Ascending aorta (tissue), 2 donors: ENCODE results near the gene EML6. TPM values are rescaled to one million over a fixed set of nuclear protein-coding genes. Genes with fewer than 3 reads are reported as not detected.

Experiments used
- DNase-seq, 2 donors: peaks; one replicate each; pipeline ENCODE4 v3.0.0-alpha.2; 2019; ENCODE audit warnings: low spot score in 2 of 2
- H3K27ac ChIP-seq, 2 donors: fragments of 200-600 bp; sonication (generic); one replicate each; pipeline ENCODE4 v1.5.1; 2016 to 2017; ENCODE audit warnings: mild to moderate bottlenecking in 1 of 2
- H3K27me3 ChIP-seq: fragments of 200-600 bp; sonication (generic); one replicate; pipeline ENCODE4 v1.5.1; 2017
- H3K36me3 ChIP-seq, 2 donors: fragments of 200-600 bp; sonication (generic); one replicate each; pipeline ENCODE4 v1.5.1; 2016
- H3K4me1 ChIP-seq, 2 donors: fragments of 200-600 bp; sonication (generic); one replicate each; pipeline ENCODE4 v1.5.1; 2016 to 2017; ENCODE audit warnings: mild to moderate bottlenecking in 1 of 2
- H3K4me3 ChIP-seq, 2 donors: fragments of 200-600 bp; sonication (generic); one replicate each; pipeline ENCODE4 v1.5.1; 2016 to 2017; ENCODE audit warnings: mild to moderate bottlenecking in 1 of 2
- H3K9me3 ChIP-seq, 2 donors: fragments of 200-600 bp; sonication (generic); one replicate each; pipeline ENCODE4 v1.5.1; 2016
- CTCF ChIP-seq, 3 experiments: fragments of 200-600 bp in 2 of 3; fragments of 450-650 bp in 1 of 3; sonication (generic) in 2 of 3; IDR thresholded peaks; one replicate each; pipeline ENCODE4 v1.5.1; 2016 to 2019; ENCODE audit warnings: antibody characterized with exemption in 3 of 3, mild to moderate bottlenecking in 1 of 3, moderate library complexity in 1 of 3
- intact Hi-C: fragments of 100-400 bp; cut with DNase I; formaldehyde crosslinking; loops from one replicate; pipeline ENCODE4 v1.15.1; 2023
- total RNA-seq: library from RNA; depleted of rRNA; stranded (reverse); fragments of >200 nt; gene quantifications from one replicate; pipeline ENCODE4 v1.1.0, GENCODE V29; 2016

The EML6 gene
- total RNA-seq, 1 donor from 2014 or later: not detected

- no peaks in the 10 kb centered on the region for H3K4me1 ChIP-seq
- intact Hi-C loops: no loop called here
- no peaks in the 10 kb centered on the region for H3K9me3 ChIP-seq
- no peaks in the 10 kb centered on the region for H3K36me3 ChIP-seq
- no peak for TF ChIP-seq CTCF (IDR thresholded peaks at IDR 0.05)
- no peak overlapping the region for H3K4me3 ChIP-seq
- H3K27ac ChIP-seq: no peak overlapping the region
- no peaks in the 10 kb centered on the region for H3K27me3 ChIP-seq
- no peak for DNase-seq
Measured at GRCh38 chr2:54850171-54851122, 127.0 kb downstream of the EML6 start.

- no peaks in the 10 kb centered on the region for H3K9me3 ChIP-seq
- TF ChIP-seq CTCF (IDR thresholded peaks at IDR 0.05): no peak
- intact Hi-C loops: no loop called here
Measured at GRCh38 chr2:54853616-54854310, 130.3 kb downstream of the EML6 start.

GRCh38 chr2:54855434-54855833, 132.0 kb downstream of the EML6 start:
- Histone ChIP-seq H3K27me3 (no peaks in the 10 kb centered on the region), H3K4me1 (no peaks in the 10 kb centered on the region), H3K36me3 (no peaks in the 10 kb centered on the region), H3K9me3 (no peaks in the 10 kb centered on the region), H3K27ac (no peak overlapping the region), H3K4me3 (no peak overlapping the region)
- intact Hi-C loops: no loop called here
- TF ChIP-seq CTCF (IDR thresholded peaks at IDR 0.05): no peak
- no peak for DNase-seq

More at GRCh38 chr2:54853616-54854310, 130.3 kb downstream of the EML6 start:
- DNase-seq: no peak
- Histone ChIP-seq H3K4me1 (no peaks in the 10 kb centered on the region), H3K36me3 (no peaks in the 10 kb centered on the region), H3K4me3 (no peak overlapping the region), H3K27me3 (no peaks in the 10 kb centered on the region), H3K27ac (no peak overlapping the region)

- no peak overlapping the region for H3K4me3 ChIP-seq
- intact Hi-C loops: no loop called here
- TF ChIP-seq CTCF (IDR thresholded peaks at IDR 0.05): no peak
- H3K4me1 ChIP-seq: no peaks in the 10 kb centered on the region
- no peaks in the 10 kb centered on the region for H3K36me3 ChIP-seq
- no peak for DNase-seq
- H3K27ac ChIP-seq: no peak overlapping the region
- no peaks in the 10 kb centered on the region for H3K9me3 ChIP-seq
- H3K27me3 ChIP-seq: no peaks in the 10 kb centered on the region
Measured at GRCh38 chr2:54858021-54858681, 134.7 kb downstream of the EML6 start.

- Histone ChIP-seq H3K27me3 (no peaks in the 10 kb centered on the region), H3K4me1 (no peaks in the 10 kb centered on the region), H3K36me3 (no peaks in the 10 kb centered on the region), H3K27ac (no peak overlapping the region), H3K4me3 (no peak overlapping the region), H3K9me3 (no peaks in the 10 kb centered on the region)
- intact Hi-C loops: no loop called here
- TF ChIP-seq CTCF (IDR thresholded peaks at IDR 0.05): no peak
- no peak for DNase-seq
Measured at GRCh38 chr2:54859416-54859815, 136.0 kb downstream of the EML6 start.
